IPS DF 6.9 (cell line): ENCODE measurements around the gene RIC1.

Experiments used
- DNase-seq: peaks from one replicate; pipeline ENCODE4 v3.0.0-alpha.2; 2013; ENCODE audit warnings: low read depth, low spot score
- H3K27ac ChIP-seq: one replicate; pipeline ENCODE4 v1.5.1; 2013; ENCODE audit warnings: low read length, control low read depth
- H3K27me3 ChIP-seq: 2 replicates; pipeline ENCODE4 v1.6.1; 2013; ENCODE audit warnings: mild to moderate bottlenecking, low read length; ENCODE audit not compliant: control insufficient read depth, insufficient read depth
- H3K36me3 ChIP-seq: 2 replicates; pipeline ENCODE4 v1.6.1; 2013; ENCODE audit warnings: low read length; ENCODE audit not compliant: control insufficient read depth, insufficient read depth
- H3K4me1 ChIP-seq: 2 replicates; pipeline ENCODE4 v1.6.1; 2013; ENCODE audit warnings: low read length; ENCODE audit not compliant: control insufficient read depth, insufficient read depth
- H3K4me3 ChIP-seq: 2 replicates; pipeline ENCODE4 v1.5.1; 2013; ENCODE audit warnings: mild to moderate bottlenecking, low read length
- H3K9me3 ChIP-seq: 2 replicates; pipeline ENCODE4 v1.6.1; 2013; ENCODE audit warnings: low read length, inconsistent platforms; ENCODE audit not compliant: control insufficient read depth, insufficient read depth
- WGBS: extraction: QIAGEN DNeasy Blood & Tissue Kit; methylation state at CpG from one replicate; pipeline ENCODE4 v1.1.7; 2013; ENCODE audit warnings: mixed read lengths, missing lambda C conversion rate; ENCODE audit not compliant: insufficient read length, insufficient coverage; 5-methylcytosine and 5-hydroxymethylcytosine counted together

Gene RIC1

DNA sequence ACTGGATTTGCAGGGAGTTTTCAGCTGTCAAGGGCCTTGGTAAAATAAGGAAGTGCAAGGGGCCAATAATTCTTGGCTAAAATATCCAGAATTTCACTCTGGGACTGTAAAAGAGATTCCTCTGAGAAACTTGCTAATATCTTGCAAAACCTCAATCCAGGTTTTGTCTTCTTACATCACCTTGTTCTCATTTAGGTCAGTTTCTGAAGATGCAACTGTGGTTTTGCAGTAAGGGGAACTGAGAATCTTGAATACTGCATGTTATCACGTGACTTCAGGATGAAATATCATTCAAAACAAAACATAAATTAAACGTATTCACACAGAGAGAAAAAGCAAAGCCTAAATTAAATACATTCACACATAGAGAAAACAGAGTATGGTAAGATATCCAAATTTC, 35.0 kb upstream of the RIC1 start:
- DNase-seq = no peak
- H3K27ac ChIP-seq = no peak overlapping the region
- H3K9me3 ChIP-seq = no peaks in the 10 kb centered on the region
- no peaks in the 10 kb centered on the region for H3K27me3 ChIP-seq
- WGBS = no CpG with 5 or more reads among the region's 2 CpGs
- no peaks in the 10 kb centered on the region for H3K4me1 ChIP-seq
- no peak overlapping the region for H3K4me3 ChIP-seq
- no peaks in the 10 kb centered on the region for H3K36me3 ChIP-seq

DNA sequence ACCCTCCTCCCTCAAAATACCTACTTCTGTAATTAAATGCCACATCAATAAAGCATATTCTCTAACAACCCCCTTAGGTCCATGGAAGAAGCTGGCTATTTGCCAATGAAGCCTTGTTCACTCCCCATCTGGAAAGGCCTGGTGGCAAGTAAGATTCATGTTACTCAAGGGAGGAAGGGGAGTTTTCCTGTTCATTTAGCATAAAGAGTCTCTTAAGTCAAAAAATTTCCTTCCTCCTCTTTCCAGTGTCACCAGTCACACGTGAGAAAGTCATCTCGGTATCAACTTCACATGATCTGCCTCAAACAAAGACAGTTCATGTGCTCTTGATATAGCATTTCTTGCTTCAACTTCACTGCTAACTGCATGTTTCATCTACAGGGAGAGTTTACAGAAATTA, 32.7 kb upstream of the RIC1 start:
- Histone ChIP-seq H3K9me3 (no peaks in the 10 kb centered on the region), H3K27me3 (no peaks in the 10 kb centered on the region), H3K27ac (no peak overlapping the region), H3K4me3 (no peak overlapping the region), H3K36me3 (no peaks in the 10 kb centered on the region), H3K4me1 (no peaks in the 10 kb centered on the region)
- no peak for DNase-seq
- no CpG with 5 or more reads among the region's 2 CpGs for WGBS

DNA sequence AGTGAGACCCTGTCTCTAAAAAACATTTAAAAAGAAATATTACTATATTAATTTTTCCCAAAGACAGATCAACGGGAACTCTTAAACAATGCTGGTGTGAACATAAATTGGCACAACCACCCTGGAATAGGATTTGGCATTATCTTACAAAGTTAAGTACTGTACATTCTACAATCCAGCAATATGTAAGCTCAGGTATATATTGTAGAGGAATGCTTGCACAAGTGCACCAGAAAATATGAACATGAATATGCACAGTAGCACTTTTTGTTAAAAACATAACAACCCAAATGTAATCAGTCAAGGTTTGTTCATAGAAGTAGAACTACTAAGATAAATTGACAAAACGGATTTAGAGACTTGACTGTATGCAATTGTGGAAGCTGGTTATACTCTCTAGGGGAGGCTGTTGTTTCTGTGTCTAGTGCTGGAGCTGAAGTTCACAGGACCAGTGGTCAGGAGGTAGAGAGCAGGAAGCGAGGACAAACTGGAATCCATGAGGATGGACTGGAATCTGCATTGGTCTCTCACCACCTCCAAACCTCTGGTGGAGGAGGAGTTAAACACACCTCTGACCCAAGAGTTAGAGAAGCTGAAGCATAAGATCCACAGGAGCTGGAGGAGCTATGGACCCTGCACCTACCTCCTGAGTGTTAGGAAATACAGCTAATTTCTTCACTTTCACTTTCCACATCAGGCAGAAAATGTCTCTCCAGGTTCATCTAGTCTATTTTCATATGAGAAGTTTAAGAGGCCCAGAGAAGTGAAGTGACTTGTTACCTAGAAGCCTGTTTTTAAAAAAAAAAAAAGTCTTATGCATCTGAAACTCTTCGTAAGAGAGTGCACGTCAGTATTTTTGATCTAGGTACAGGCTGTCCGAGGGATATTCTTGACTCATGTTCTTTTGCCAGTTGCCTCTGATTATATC, 20.3 kb upstream of the RIC1 start:
- H3K4me3 ChIP-seq = no peak overlapping the region
- no peaks in the 10 kb centered on the region for H3K9me3 ChIP-seq
- no peak overlapping the region for H3K27ac ChIP-seq
- H3K4me1 ChIP-seq = no peaks in the 10 kb centered on the region
- no CpG with 5 or more reads among the region's 6 CpGs for WGBS
- no peaks in the 10 kb centered on the region for H3K27me3 ChIP-seq
- H3K36me3 ChIP-seq = no peaks in the 10 kb centered on the region
- DNase-seq = no peak

DNA sequence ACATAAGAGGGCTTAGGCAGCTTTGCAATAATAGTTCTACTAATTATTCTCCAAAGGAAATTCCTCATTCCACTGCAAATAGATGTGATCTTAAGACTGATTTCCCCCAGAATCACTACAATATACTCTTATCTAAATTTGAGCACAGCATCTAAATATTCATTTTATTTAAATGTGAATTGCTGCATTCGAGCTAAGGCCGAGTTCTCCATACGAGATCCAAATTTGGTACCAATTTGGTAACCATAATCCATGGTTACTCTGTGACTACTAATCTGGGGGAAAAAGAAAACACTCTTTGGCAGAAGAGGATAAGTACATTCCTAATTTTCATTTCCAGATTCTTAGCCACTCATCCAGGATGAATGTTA, 19.7 kb upstream of the RIC1 start:
- Histone ChIP-seq H3K4me1 (no peaks in the 10 kb centered on the region), H3K27ac (no peak overlapping the region), H3K27me3 (no peaks in the 10 kb centered on the region), H3K36me3 (no peaks in the 10 kb centered on the region), H3K4me3 (no peak overlapping the region), H3K9me3 (no peaks in the 10 kb centered on the region)
- no CpG with 5 or more reads among the region's 3 CpGs for WGBS
- DNase-seq = no peak

DNA sequence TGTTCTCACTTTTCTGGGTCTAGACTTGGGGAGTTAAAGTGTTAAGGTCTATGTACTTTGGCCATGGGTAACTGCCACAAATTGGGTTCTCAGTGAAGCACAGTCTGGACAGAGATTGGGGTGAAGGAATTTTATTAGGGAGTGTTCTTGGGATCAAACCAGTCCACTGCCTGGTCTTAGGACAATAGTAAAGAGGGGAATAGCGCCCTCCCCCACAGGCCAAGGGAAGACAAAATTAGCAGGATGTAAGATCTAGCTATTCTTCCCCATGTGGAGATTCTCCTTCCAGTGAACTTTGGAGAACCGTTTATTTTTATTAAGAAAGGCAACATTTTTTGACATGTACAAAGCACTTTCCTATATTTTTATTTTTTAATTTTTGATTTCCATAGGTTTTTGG, 18.4 kb upstream of the RIC1 start:
- Histone ChIP-seq H3K4me1 (no peaks in the 10 kb centered on the region), H3K9me3 (no peaks in the 10 kb centered on the region), H3K36me3 (no peaks in the 10 kb centered on the region), H3K27ac (no peak overlapping the region), H3K27me3 (no peaks in the 10 kb centered on the region), H3K4me3 (no peak overlapping the region)
- WGBS = no CpG with 5 or more reads among the region's 2 CpGs
- DNase-seq = no peak

DNA sequence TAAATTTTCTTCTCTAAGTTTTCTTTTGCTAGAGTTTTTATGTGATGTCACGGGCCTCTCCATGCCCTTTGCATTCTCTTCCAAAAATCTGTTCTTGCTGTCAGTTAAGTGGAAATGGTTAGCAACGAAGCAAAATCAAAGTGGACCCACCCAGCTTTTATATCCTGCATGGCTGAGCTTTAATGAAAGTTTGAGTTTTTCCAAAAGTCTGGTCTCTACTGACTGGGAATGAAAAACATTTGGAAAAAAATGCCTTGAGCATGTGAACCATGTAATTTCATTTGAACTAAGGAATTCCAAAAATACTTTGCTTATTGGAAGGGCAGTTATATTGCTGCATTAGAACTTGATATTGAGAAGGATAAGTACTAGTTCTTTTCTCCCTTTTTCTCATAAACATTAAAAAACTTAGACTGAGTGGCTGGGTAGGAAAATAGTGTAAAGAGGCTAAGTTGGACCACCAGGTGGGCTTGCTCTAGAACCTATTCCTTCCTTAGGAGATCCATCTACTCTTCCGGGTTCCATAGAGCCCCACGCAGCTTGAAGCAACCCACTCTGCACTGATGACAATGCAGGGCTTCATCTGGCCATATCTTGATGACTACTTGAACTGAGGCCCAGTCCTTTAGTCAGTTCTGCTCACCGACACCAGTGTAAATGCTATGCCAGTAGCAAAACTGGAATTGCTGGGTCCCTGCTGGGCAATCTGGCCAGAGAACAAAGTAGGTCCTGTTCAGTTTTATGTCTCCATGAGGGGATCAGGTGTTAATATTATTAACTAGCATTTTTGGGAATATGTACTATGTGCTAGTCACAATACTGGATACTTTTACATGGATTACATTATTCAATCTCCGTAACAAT, 17.4 kb upstream of the RIC1 start:
- no peak overlapping the region for H3K27ac ChIP-seq
- DNase-seq = no peak
- no peaks in the 10 kb centered on the region for H3K27me3 ChIP-seq
- H3K4me1 ChIP-seq = no peaks in the 10 kb centered on the region
- no peaks in the 10 kb centered on the region for H3K9me3 ChIP-seq
- H3K4me3 ChIP-seq = no peak overlapping the region
- no CpG with 5 or more reads among the region's 6 CpGs for WGBS
- H3K36me3 ChIP-seq = no peaks in the 10 kb centered on the region

DNA sequence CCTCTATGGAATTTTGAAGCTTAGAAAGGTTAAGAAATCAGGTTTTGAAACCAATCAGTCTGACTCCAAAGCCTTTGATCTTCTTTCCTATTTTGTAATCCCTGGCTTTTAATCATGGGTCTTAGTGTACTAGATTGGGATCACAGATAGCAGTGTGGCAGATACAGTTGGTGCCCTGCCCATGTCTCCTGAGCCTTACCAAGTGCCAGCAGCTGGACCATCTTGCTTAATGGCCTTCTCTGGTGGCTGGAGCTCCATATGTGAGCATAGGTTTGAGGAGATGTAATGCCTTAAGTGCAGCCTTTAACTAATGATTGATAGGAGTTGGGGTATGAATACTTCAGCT, 16.7 kb upstream of the RIC1 start:
- no peaks in the 10 kb centered on the region for H3K4me1 ChIP-seq
- no peaks in the 10 kb centered on the region for H3K27me3 ChIP-seq
- no peak overlapping the region for H3K27ac ChIP-seq
- no peaks in the 10 kb centered on the region for H3K9me3 ChIP-seq
- DNase-seq = no peak
- no peak overlapping the region for H3K4me3 ChIP-seq
- no peaks in the 10 kb centered on the region for H3K36me3 ChIP-seq

DNA sequence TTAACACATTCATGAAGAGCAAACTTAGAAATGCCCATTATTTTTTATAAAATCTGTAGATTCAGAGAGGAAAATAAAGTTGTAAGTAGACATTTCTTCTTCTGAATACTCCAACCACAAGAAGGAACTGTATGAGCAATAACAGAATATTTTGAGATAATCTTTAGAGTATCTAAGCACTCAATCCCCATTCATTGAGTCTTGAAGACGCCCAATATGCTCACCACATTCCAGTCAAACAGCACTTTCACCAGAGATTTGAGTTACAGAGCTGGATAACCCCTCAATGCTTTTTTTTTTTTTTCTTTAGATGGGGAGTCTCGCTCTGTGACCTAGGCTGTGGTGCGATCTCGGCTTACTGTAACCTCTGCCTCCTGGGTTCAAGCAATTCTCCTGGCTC, 14.7 kb upstream of the RIC1 start:
- no peak for DNase-seq
- Histone ChIP-seq H3K27ac (no peak overlapping the region), H3K27me3 (no peaks in the 10 kb centered on the region), H3K9me3 (no peaks in the 10 kb centered on the region), H3K36me3 (no peaks in the 10 kb centered on the region), H3K4me3 (no peak overlapping the region), H3K4me1 (no peaks in the 10 kb centered on the region)
- no CpG with 5 or more reads among the region's 4 CpGs for WGBS

DNA sequence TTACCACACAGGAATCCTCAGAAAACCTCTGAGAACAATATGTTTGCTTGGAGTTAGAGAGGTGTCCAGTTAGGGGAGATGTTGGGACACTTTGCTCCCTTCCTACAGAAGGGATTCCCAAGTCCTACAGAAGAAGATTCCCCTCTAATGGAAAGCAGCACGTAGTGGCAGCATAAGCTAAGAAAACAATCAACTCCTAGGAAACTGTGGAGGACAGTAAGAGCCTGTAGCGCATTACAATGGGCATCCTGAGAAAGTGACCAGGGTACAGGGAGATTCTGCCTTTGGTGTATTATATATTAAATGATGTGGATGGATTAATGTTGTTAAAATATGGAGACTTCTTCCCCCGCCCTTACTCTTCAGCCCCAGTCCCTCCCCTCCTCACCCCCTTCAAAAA, 13.9 kb upstream of the RIC1 start:
- no CpG with 5 or more reads among the region's 3 CpGs for WGBS
- Histone ChIP-seq H3K4me3 (no peak overlapping the region), H3K4me1 (no peaks in the 10 kb centered on the region), H3K27ac (no peak overlapping the region), H3K9me3 (no peaks in the 10 kb centered on the region), H3K36me3 (no peaks in the 10 kb centered on the region), H3K27me3 (no peaks in the 10 kb centered on the region)
- no peak for DNase-seq

DNA sequence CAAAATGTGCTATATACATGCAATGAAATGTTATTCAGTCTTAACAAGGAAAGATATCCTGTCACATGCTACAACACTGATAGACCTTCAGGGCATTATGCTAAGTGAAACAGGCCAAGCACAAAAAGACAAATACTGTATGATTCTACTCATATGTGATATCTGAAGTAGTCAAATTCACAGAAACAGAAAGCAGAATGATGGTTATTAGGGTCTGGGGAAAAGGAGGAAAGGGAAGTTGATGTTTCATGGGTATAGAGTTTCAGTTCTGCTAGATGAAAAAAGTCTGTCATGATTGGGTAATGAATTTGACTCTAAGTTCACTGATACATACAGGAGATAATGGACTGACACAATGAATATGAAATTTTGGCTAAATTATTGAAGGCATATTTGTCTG, 11.2 kb upstream of the RIC1 start:
- no peak overlapping the region for H3K4me3 ChIP-seq
- H3K27ac ChIP-seq = no peak overlapping the region

DNA sequence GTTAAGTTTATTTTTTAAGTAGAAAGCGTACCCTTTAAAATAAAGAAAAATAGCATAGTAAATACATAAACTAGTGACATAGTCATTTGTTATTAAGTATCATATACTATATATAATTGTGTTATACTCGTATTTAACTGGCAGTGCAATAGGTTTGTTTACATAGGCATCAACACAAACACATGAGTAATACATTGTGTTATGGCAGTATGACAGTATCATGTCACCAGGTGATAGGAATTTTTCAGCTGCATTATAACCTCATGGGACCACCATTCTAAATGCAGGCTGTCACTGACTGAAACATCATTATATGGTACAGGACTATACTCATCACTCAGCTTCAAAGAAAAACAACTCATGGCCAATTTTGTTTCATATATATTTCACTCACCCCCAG, 8.4 kb upstream of the RIC1 start:
- no peaks in the 10 kb centered on the region for H3K27me3 ChIP-seq
- DNase-seq = no peak
- no peak overlapping the region for H3K27ac ChIP-seq
- no peaks in the 10 kb centered on the region for H3K36me3 ChIP-seq
- H3K4me3 ChIP-seq = no peak overlapping the region
- H3K4me1 ChIP-seq = no peaks in the 10 kb centered on the region
- WGBS = no CpG with 5 or more reads among the region's 2 CpGs
- no peaks in the 10 kb centered on the region for H3K9me3 ChIP-seq

More for the DNA sequence above, 11.2 kb upstream of the RIC1 start:
- no peaks in the 10 kb centered on the region for H3K9me3 ChIP-seq
- H3K27me3 ChIP-seq = no peaks in the 10 kb centered on the region
- H3K36me3 ChIP-seq = no peaks in the 10 kb centered on the region
- no peak for DNase-seq
- no peaks in the 10 kb centered on the region for H3K4me1 ChIP-seq
